GM12873 (cell line): Measurements from ENCODE around the gene SYT9.

ENCODE experiments used
- CTCF ChIP-seq: IDR thresholded peaks from 2 replicates; pipeline ENCODE4 v1.5.1; 2012; ENCODE audit warnings: low read depth, mild to moderate bottlenecking, moderate library complexity, low read length, control low read depth; ENCODE audit not compliant: insufficient read depth; ENCODE audit errors: missing control alignments

SYT9 gene

DNA sequence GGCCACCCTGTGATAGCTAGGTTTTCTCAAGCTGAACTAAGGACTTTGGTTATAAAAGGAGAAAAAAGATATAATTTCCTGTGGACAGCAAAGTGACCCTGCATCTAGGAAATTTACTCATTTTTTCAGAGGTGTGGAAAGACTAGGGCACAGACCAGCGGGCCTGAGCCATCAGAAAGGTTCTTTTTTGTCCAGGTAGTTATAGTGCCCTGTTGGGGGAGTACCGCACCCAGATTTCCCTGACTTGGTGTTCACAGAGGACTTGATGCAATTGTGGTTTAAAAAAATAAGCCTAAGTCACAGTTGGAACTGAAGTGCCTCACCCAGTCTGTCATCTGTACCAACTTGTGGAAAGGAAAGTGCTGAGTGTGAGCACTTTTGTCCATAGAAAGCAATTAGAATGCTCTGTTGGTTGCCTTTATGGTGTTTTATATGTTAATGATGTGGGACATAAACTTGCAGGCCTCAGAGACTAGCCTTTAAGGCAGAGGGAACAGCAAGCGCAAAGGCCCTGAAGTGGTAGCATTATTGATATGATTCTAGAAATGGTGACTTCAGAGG, 3.1 kb downstream of the SYT9 start:
- no peak for TF ChIP-seq CTCF

GRCh38 chr11:7256943-7257342, 5.2 kb downstream of the SYT9 start:
- no peak for TF ChIP-seq CTCF

DNA sequence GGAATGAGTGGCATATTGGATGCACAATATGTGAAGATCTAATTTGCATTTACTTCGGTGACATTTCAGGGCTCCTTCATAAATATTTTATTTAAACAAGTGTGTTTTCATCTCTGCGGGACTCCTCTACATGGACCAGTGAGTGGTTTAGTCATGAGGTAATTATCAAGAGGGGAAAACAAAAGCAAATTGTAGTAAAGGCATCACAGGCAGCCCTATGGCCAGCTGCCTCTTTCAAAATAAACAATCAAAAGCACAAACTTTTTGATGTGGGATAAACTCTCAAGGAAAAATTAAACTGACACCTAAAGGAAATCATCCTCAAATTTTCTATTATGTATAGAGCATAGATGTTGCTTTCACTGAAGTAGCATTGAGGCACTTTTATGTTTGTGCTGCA, 6.0 kb downstream of the SYT9 start:
- no peak for TF ChIP-seq CTCF

- no peak for TF ChIP-seq CTCF
Measured at GRCh38 chr11:7261578-7261977, 9.9 kb downstream of the SYT9 start.

GRCh38 chr11:7262672-7263071, 11.0 kb downstream of the SYT9 start:
- no peak for TF ChIP-seq CTCF

DNA sequence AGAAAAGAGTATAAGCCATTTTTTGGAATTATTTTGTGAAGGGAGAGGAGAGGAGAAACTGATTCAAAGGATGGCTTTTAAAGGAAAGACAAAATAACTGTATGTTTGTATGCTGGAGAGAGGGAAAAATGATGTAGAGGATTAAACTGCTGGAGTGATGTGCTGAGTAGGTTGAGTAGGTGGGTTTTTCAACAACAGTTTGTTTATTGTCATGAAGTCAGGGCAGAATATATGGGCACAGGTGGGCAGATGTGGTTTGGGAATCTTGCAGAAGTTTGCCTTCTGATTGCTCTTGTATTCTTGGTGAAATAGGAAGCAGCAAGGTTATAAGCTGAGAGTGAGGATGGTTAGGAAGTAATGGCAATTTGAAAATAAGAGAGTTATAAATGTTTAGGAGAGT, 12.1 kb downstream of the SYT9 start:
- no peak for TF ChIP-seq CTCF

DNA sequence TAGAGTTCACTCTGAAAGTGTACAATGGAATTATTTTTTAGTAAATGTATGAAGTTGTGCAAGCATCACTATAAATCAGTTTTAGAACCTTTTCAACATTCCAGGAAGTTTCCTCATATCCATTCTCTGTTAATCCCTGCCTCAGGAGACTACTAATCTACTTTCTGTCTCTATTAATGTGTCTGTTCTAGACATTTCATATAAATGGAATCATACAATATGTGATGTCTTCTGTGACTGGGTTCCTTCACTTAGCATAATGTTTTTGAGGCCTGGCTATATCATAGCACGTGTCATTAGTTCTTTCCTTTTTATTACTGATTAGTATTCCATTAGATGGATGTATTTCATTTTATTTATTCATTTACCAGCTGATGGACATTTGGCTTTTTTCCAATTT, 17.1 kb downstream of the SYT9 start:
- TF ChIP-seq CTCF, result no peak
